Stimulated activated effector memory CD8-positive, alpha-beta T cell treated with anti-CD3 and anti-CD28 coated beads, Interleukin-12 subunit alpha, Interleukin-12 subunit beta, amount 100 ng/mL, for 72 hours (primary cell): ENCODE measurements around the gene RNPS1.

ENCODE experiments used
- ATAC-seq: fragments of 150-1000 bp; cut with Tn5 transposase; 2 replicates; pipeline ENCODE4 v1.10.0; 2021
- DNase-seq, 2 donors: peaks; one replicate each; pipeline ENCODE4 v3.0.0; 2021 to 2022; ENCODE audit warnings: low spot score in 2 of 2
- H3K27ac Mint-ChIP-seq: one replicate; pipeline ENCODE4 v1.8.0; 2022; ENCODE audit warnings: mild to moderate bottlenecking, mixed read lengths
- H3K36me3 Mint-ChIP-seq: one replicate; pipeline ENCODE4 v1.8.0; 2022; ENCODE audit warnings: mild to moderate bottlenecking, mixed read lengths
- H3K4me1 Mint-ChIP-seq: one replicate; pipeline ENCODE4 v1.8.0; 2022; ENCODE audit warnings: mixed read lengths
- H3K4me3 Mint-ChIP-seq: one replicate; pipeline ENCODE4 v1.8.0; 2022; ENCODE audit warnings: mild to moderate bottlenecking, mixed read lengths
- H3K9me3 Mint-ChIP-seq: one replicate; pipeline ENCODE4 v1.8.0; 2022; ENCODE audit warnings: mixed read lengths

Gene RNPS1

GRCh38 chr16:2267913-2268666, at the start of gene RNPS1:
TSS of gene RNPS1 (minus strand) at chr16:2268126. CDS start at chr16:2264643, 3,483 bp downstream.
- Mint-ChIP-seq H3K4me3 (peak within 1 kb of the TSS; percentile 91), H3K27ac (peak within 1 kb of the TSS; percentile 99), H3K36me3 (peaks cover 55% of the 10 kb centered on the region), H3K9me3 (no peaks in the 10 kb centered on the region), H3K4me1 (peaks cover 36% of the 10 kb centered on the region)
- ATAC-seq (peak; percentile 91), DNase-seq (peak; percentile 98 to 99)

GRCh38 chr16:2317231-2318020, 49.5 kb upstream of the RNPS1 start:
- no peak for ATAC-seq
- no peak overlapping the region for H3K27ac Mint-ChIP-seq

GRCh38 chr16:2308089-2308962, 40.4 kb upstream of the RNPS1 start:
- no peak for ATAC-seq
- Mint-ChIP-seq H3K4me3 (no peak overlapping the region), H3K4me1 (no peaks in the 10 kb centered on the region), H3K9me3 (no peaks in the 10 kb centered on the region), H3K27ac (no peak overlapping the region), H3K36me3 (peaks cover 5% of the 10 kb centered on the region)
- DNase-seq = no peak

More at GRCh38 chr16:2317231-2318020, 49.5 kb upstream of the RNPS1 start:
- Mint-ChIP-seq H3K4me3 (no peak overlapping the region), H3K36me3 (peaks cover 15% of the 10 kb centered on the region), H3K4me1 (no peaks in the 10 kb centered on the region), H3K9me3 (no peaks in the 10 kb centered on the region)
- DNase-seq = no peak

GRCh38 chr16:2299915-2300192, 31.9 kb upstream of the RNPS1 start:
- ATAC-seq = no peak
- no peak overlapping the region for H3K4me3 Mint-ChIP-seq
- no peaks in the 10 kb centered on the region for H3K9me3 Mint-ChIP-seq
- H3K36me3 Mint-ChIP-seq = no peaks in the 10 kb centered on the region
- no peaks in the 10 kb centered on the region for H3K4me1 Mint-ChIP-seq
- H3K27ac Mint-ChIP-seq = no peak overlapping the region
- no peak for DNase-seq

- H3K36me3 Mint-ChIP-seq = no peaks in the 10 kb centered on the region
- DNase-seq (no peak), ATAC-seq (no peak)
- H3K9me3 Mint-ChIP-seq = no peaks in the 10 kb centered on the region
- no peaks in the 10 kb centered on the region for H3K4me1 Mint-ChIP-seq
- H3K4me3 Mint-ChIP-seq = no peak overlapping the region
- H3K27ac Mint-ChIP-seq = no peak overlapping the region
Observed at GRCh38 chr16:2299121-2299914, 31.4 kb upstream of the RNPS1 start.

GRCh38 chr16:2298621-2299020, 30.7 kb upstream of the RNPS1 start:
- no peaks in the 10 kb centered on the region for H3K9me3 Mint-ChIP-seq
- H3K27ac Mint-ChIP-seq = no peak overlapping the region
- no peak for ATAC-seq
- no peaks in the 10 kb centered on the region for H3K4me1 Mint-ChIP-seq
- no peak for DNase-seq
- H3K36me3 Mint-ChIP-seq = no peaks in the 10 kb centered on the region
- H3K4me3 Mint-ChIP-seq = no peak overlapping the region

GRCh38 chr16:2297506-2297860, 29.6 kb upstream of the RNPS1 start:
- H3K4me1 Mint-ChIP-seq = no peaks in the 10 kb centered on the region
- DNase-seq = no peak
- no peaks in the 10 kb centered on the region for H3K36me3 Mint-ChIP-seq
- no peak overlapping the region for H3K4me3 Mint-ChIP-seq
- ATAC-seq = no peak
- H3K27ac Mint-ChIP-seq = no peak overlapping the region
- no peaks in the 10 kb centered on the region for H3K9me3 Mint-ChIP-seq

GRCh38 chr16:2296661-2297505, 29.0 kb upstream of the RNPS1 start:
- Mint-ChIP-seq H3K36me3 (no peaks in the 10 kb centered on the region), H3K9me3 (no peaks in the 10 kb centered on the region), H3K27ac (no peak overlapping the region), H3K4me1 (no peaks in the 10 kb centered on the region), H3K4me3 (no peak overlapping the region)
- ATAC-seq (peak; percentile 45), DNase-seq (no peak)

GRCh38 chr16:2295056-2295798, 27.3 kb upstream of the RNPS1 start:
- H3K9me3 Mint-ChIP-seq = no peaks in the 10 kb centered on the region
- H3K27ac Mint-ChIP-seq = no peak overlapping the region
- no peak overlapping the region for H3K4me3 Mint-ChIP-seq
- no peak for DNase-seq
- peak; percentile 62 for ATAC-seq
- H3K36me3 Mint-ChIP-seq = no peaks in the 10 kb centered on the region
- H3K4me1 Mint-ChIP-seq = no peaks in the 10 kb centered on the region

- Mint-ChIP-seq H3K27ac (no peak overlapping the region), H3K4me1 (no peaks in the 10 kb centered on the region), H3K4me3 (no peak overlapping the region), H3K36me3 (no peaks in the 10 kb centered on the region), H3K9me3 (no peaks in the 10 kb centered on the region)
- ATAC-seq = no peak
- DNase-seq = no peak
Observed at GRCh38 chr16:2292221-2292620, 24.3 kb upstream of the RNPS1 start.

GRCh38 chr16:2289282-2289681, 21.4 kb upstream of the RNPS1 start:
- no peak overlapping the region for H3K27ac Mint-ChIP-seq
- peaks cover under 1% of the 10 kb centered on the region for H3K36me3 Mint-ChIP-seq
- no peak for DNase-seq
- H3K4me1 Mint-ChIP-seq = no peaks in the 10 kb centered on the region
- H3K4me3 Mint-ChIP-seq = no peak overlapping the region
- no peak for ATAC-seq
- H3K9me3 Mint-ChIP-seq = no peaks in the 10 kb centered on the region

- DNase-seq (no peak), ATAC-seq (no peak)
- no peak overlapping the region for H3K27ac Mint-ChIP-seq
- no peaks in the 10 kb centered on the region for H3K9me3 Mint-ChIP-seq
- no peaks in the 10 kb centered on the region for H3K4me1 Mint-ChIP-seq
- peaks cover 6% of the 10 kb centered on the region for H3K36me3 Mint-ChIP-seq
- H3K4me3 Mint-ChIP-seq = no peak overlapping the region
Observed at GRCh38 chr16:2288726-2289125, 20.8 kb upstream of the RNPS1 start.

GRCh38 chr16:2287916-2288547, 20.1 kb upstream of the RNPS1 start:
- DNase-seq = no peak
- Mint-ChIP-seq H3K9me3 (no peaks in the 10 kb centered on the region), H3K36me3 (peaks cover 7% of the 10 kb centered on the region), H3K4me1 (no peaks in the 10 kb centered on the region), H3K27ac (no peak overlapping the region), H3K4me3 (no peak overlapping the region)
- no peak for ATAC-seq
